Endodermal cell (in vitro differentiated cells): ENCODE data around the gene KMT2B. TPM values are rescaled to one million over a fixed set of nuclear protein-coding genes. Genes with fewer than 3 reads are reported as not detected.

Experiments used
- DNase-seq: peaks from one replicate; pipeline ENCODE4 v3.0.0-alpha.2; 2017
- H3K27ac ChIP-seq: 2 replicates; pipeline ENCODE4 v1.5.1; 2013; ENCODE audit warnings: mild to moderate bottlenecking, low read depth, low read length, moderate library complexity
- H3K27me3 ChIP-seq: 2 replicates; pipeline ENCODE4 v1.6.1; 2013; ENCODE audit warnings: mild to moderate bottlenecking, low read length, moderate library complexity; ENCODE audit not compliant: insufficient read depth, control insufficient read depth, poor library complexity, severe bottlenecking
- H3K36me3 ChIP-seq: 2 replicates; pipeline ENCODE4 v1.7.0; 2013; ENCODE audit warnings: mild to moderate bottlenecking, low read length, moderate library complexity; ENCODE audit not compliant: control insufficient read depth, insufficient read depth
- H3K4me1 ChIP-seq: one replicate; pipeline ENCODE4 v1.7.0; 2013; ENCODE audit warnings: low read length; ENCODE audit not compliant: control insufficient read depth, insufficient read depth
- H3K4me3 ChIP-seq: 2 replicates; pipeline ENCODE4 v1.5.1; 2013; ENCODE audit warnings: mild to moderate bottlenecking, low read length, moderate library complexity
- H3K9ac ChIP-seq: 2 replicates; pipeline ENCODE4 v1.6.1; 2013; ENCODE audit warnings: mild to moderate bottlenecking, low read length, moderate library complexity; ENCODE audit not compliant: poor library complexity, severe bottlenecking; ENCODE audit errors: extremely low read depth
- H3K9me3 ChIP-seq: 2 replicates; pipeline ENCODE4 v1.6.1; 2013; ENCODE audit warnings: mild to moderate bottlenecking, low read length, moderate library complexity; ENCODE audit not compliant: control insufficient read depth
- H3K27ac Mint-ChIP-seq: 2 replicates; pipeline ENCODE4 v1.8.0; 2020; ENCODE audit warnings: mixed read lengths
- H3K27me3 Mint-ChIP-seq: 2 replicates; pipeline ENCODE4 v1.8.0; 2021; ENCODE audit warnings: mild to moderate bottlenecking, mixed read lengths; ENCODE audit not compliant: insufficient read depth
- H3K36me3 Mint-ChIP-seq: 2 replicates; pipeline ENCODE4 v1.8.0; 2020; ENCODE audit warnings: low read depth, mixed read lengths
- H3K4me1 Mint-ChIP-seq: 2 replicates; pipeline ENCODE4 v1.8.0; 2020; ENCODE audit warnings: mixed read lengths
- H3K4me3 Mint-ChIP-seq: 2 replicates; pipeline ENCODE4 v1.8.0; 2020; ENCODE audit warnings: mild to moderate bottlenecking, moderate library complexity, mixed read lengths
- H3K9me3 Mint-ChIP-seq: 2 replicates; pipeline ENCODE4 v1.8.0; 2020; ENCODE audit warnings: mild to moderate bottlenecking, mixed read lengths
- CTCF ChIP-seq: fragments of 200-600 bp; sonication (generic); conservative IDR thresholded peaks from 2 replicates; pipeline ENCODE4 v1.5.0; 2021; ENCODE audit warnings: antibody characterized with exemption, mild to moderate bottlenecking
- WGBS, 2 experiments: methylation state at CpG; one replicate each; pipeline versions ENCODE4 v1.1.5 to v1.1.7; 2013; ENCODE audit warnings: missing lambda C conversion rate in 2 of 2, mixed read lengths in 1 of 2; ENCODE audit not compliant: insufficient coverage in 1 of 2, insufficient read length in 1 of 2; 5-methylcytosine and 5-hydroxymethylcytosine counted together
- total RNA-seq, 2 donors: library from RNA; stranded (reverse); fragmentation: NEBNext Ultra II Directional in 1 of 2; extraction: Animal tissue kit (Norgen Biotek cat#: 25700) in 1 of 2; gene quantifications; 2 replicates in 1 of 2; 3 replicates in 1 of 2; pipeline ENCODE4 v1.2.1, GENCODE V29; 2021

The KMT2B gene
- total RNA-seq, 2 donors from 2014 or later = 48.1 to 54.0 TPM

GRCh38 chr19:35785339-35785627 lies 67.5 kb downstream of the KMT2B start:
- no peaks in the 10 kb centered on the region for H3K27me3 ChIP-seq
- H3K36me3 ChIP-seq = no peaks in the 10 kb centered on the region
- Mint-ChIP-seq H3K4me3 (peak overlapping the region; percentile 49), H3K27me3 (peaks cover 3% of the 10 kb centered on the region), H3K27ac (no peak overlapping the region), H3K4me1 (peaks cover 7% of the 10 kb centered on the region), H3K36me3 (no peaks in the 10 kb centered on the region), H3K9me3 (no peaks in the 10 kb centered on the region)
- no peak for TF ChIP-seq CTCF
- H3K4me1 ChIP-seq = no peaks in the 10 kb centered on the region
- DNase-seq = no peak
- H3K4me3 ChIP-seq = no peak overlapping the region
- H3K27ac ChIP-seq = no peak overlapping the region
- H3K9me3 ChIP-seq = no peaks in the 10 kb centered on the region
- WGBS, 2 experiments = 80 to 92% methylated on average over 9 to 10 of the region's 10 CpGs
- no peak overlapping the region for H3K9ac ChIP-seq

- Mint-ChIP-seq H3K27me3 (peaks cover 3% of the 10 kb centered on the region), H3K27ac (no peak overlapping the region), H3K4me1 (peaks cover 7% of the 10 kb centered on the region), H3K9me3 (no peaks in the 10 kb centered on the region), H3K36me3 (no peaks in the 10 kb centered on the region), H3K4me3 (peak overlapping the region; percentile 49)
- no peaks in the 10 kb centered on the region for H3K9me3 ChIP-seq
- no peaks in the 10 kb centered on the region for H3K36me3 ChIP-seq
- H3K4me3 ChIP-seq = no peak overlapping the region
- WGBS, 2 experiments = 87 to 92% methylated on average over 10 to 30 of the region's 31 CpGs
- H3K27ac ChIP-seq = no peak overlapping the region
- H3K9ac ChIP-seq = no peak overlapping the region
- no peaks in the 10 kb centered on the region for H3K4me1 ChIP-seq
- no peak for DNase-seq
- no peaks in the 10 kb centered on the region for H3K27me3 ChIP-seq
- TF ChIP-seq CTCF = no peak
These were observed 68.7 kb downstream of the KMT2B start for GRCh38 chr19:35786299-35787160.

- Mint-ChIP-seq H3K4me3 (no peak overlapping the region), H3K9me3 (no peaks in the 10 kb centered on the region), H3K4me1 (peaks cover 7% of the 10 kb centered on the region), H3K27me3 (peaks cover 3% of the 10 kb centered on the region), H3K27ac (no peak overlapping the region), H3K36me3 (no peaks in the 10 kb centered on the region)
- 94 to 100% methylated on average over 3 to 15 of the region's 15 CpGs for WGBS, 2 experiments
- Histone ChIP-seq H3K27ac (no peak overlapping the region), H3K9me3 (no peaks in the 10 kb centered on the region), H3K27me3 (no peaks in the 10 kb centered on the region), H3K4me1 (no peaks in the 10 kb centered on the region), H3K4me3 (no peak overlapping the region), H3K36me3 (no peaks in the 10 kb centered on the region), H3K9ac (no peak overlapping the region)
- no peak for DNase-seq
- TF ChIP-seq CTCF = no peak
These were observed 69.5 kb downstream of the KMT2B start for GRCh38 chr19:35787227-35787799.

Other genes with a start within 250 kb of the KMT2B start
- gene KRTDAP, start 227.5 kb upstream of the KMT2B start, total RNA-seq = 1 to 10 TPM; 3.4 to 4.2 TPM
- gene DMKN, start 204.4 kb upstream of the KMT2B start, total RNA-seq = 100 to 1,000 TPM; 430 to 451 TPM
- not detected for gene SBSN, start 189.7 kb upstream of the KMT2B start, total RNA-seq
- gene GAPDHS, start 184.5 kb upstream of the KMT2B start, total RNA-seq = not detected
- 100 to 1,000 TPM; 109 to 119 TPM for gene TMEM147, start 172.4 kb upstream of the KMT2B start, total RNA-seq
- under 1 TPM in 1 of 2 donors, not detected in 1; 0.18 TPM for gene ATP4A, start 154.3 kb upstream of the KMT2B start, total RNA-seq
- not detected for gene PMIS2, start 131.8 kb upstream of the KMT2B start, total RNA-seq
- gene HAUS5, start 105.3 kb upstream of the KMT2B start, total RNA-seq = 10 to 100 TPM; 32.4 to 33.7 TPM
- gene RBM42, start 89.0 kb upstream of the KMT2B start, total RNA-seq = 10 to 100 TPM; 81.1 to 89.2 TPM
- 1 to 10 TPM; 1.2 to 1.3 TPM for gene ETV2, start 76.3 kb upstream of the KMT2B start, total RNA-seq
- gene COX6B1, start 69.7 kb upstream of the KMT2B start, total RNA-seq = 100 to 1,000 TPM; 401 to 445 TPM
- gene UPK1A, start 51.5 kb upstream of the KMT2B start, total RNA-seq = under 1 TPM; 0.37 to 0.46 TPM
- gene ZBTB32, start 13.4 kb upstream of the KMT2B start, total RNA-seq = not detected
- 1 to 10 TPM; 4.6 to 7.1 TPM for gene IGFLR1, start 24.4 kb downstream of the KMT2B start, total RNA-seq
- gene U2AF1L4, start 27.4 kb downstream of the KMT2B start, total RNA-seq = 10 to 100 TPM; 17.3 to 23.2 TPM
- 100 to 1,000 TPM; 101 to 109 TPM for gene PSENEN, start 27.6 kb downstream of the KMT2B start, total RNA-seq
- 1 to 10 TPM; 6.6 to 7.6 TPM for gene LIN37, start 30.6 kb downstream of the KMT2B start, total RNA-seq
- under 1 TPM; 0.33 to 0.90 TPM for gene HSPB6, start 39.0 kb downstream of the KMT2B start, total RNA-seq
- gene PROSER3, start 40.2 kb downstream of the KMT2B start, total RNA-seq = 10 to 100 TPM; 37.8 to 45.4 TPM
- gene ARHGAP33, start 57.6 kb downstream of the KMT2B start, total RNA-seq = 10 to 100 TPM; 12.7 to 15.0 TPM
- 1 to 10 TPM; 1.0 to 1.5 TPM for gene PRODH2, start 94.8 kb downstream of the KMT2B start, total RNA-seq
- gene NPHS1, start 134.5 kb downstream of the KMT2B start, total RNA-seq = under 1 TPM; 0.24 to 0.80 TPM
- 1 to 10 TPM; 1.4 to 2.3 TPM for gene KIRREL2, start 138.9 kb downstream of the KMT2B start, total RNA-seq
- 10 to 100 TPM in 1 of 2 donors, 1 to 10 TPM in 1; 4.1 to 10.6 TPM for gene APLP1, start 150.6 kb downstream of the KMT2B start, total RNA-seq
- gene NFKBID, start 182.5 kb downstream of the KMT2B start, total RNA-seq = 10 to 100 TPM; 20.8 to 24.4 TPM
- 1 to 10 TPM; 1.3 to 1.5 TPM for gene HCST, start 184.5 kb downstream of the KMT2B start, total RNA-seq
- gene TYROBP, start 190.3 kb downstream of the KMT2B start, total RNA-seq = not detected
- 10 to 100 TPM; 18.7 to 24.3 TPM for gene LRFN3, start 218.4 kb downstream of the KMT2B start, total RNA-seq